HepG2 (cell line): Measurements from ENCODE around the gene GRIK4. TPM values are rescaled to one million over a fixed set of nuclear protein-coding genes. Genes with fewer than 3 reads are reported as not detected.

Experiments used
- ATAC-seq: fragments of 200-7000 bp; cut with Tn5 transposase; 3 replicates; pipeline ENCODE4 v1.9.1; 2020; ENCODE audit warnings: mild to moderate bottlenecking, moderate library complexity
- BruUV-seq: library from RNA; stranded (reverse); fragments of 400-500 nt; replicated peaks from 2 replicates; lab custom pipeline; 2021; lab: Mats Ljungman, UMichigan
- CTCF ChIA-PET: fragments of 300-600 bp; formaldehyde crosslinking; extraction: SDS; loops from one replicate; lab custom pipeline; 2021; ENCODE audit warnings: low total read pairs, inconsistent platforms, low intra/inter-chr PET ratio; lab: Yijun Ruan, JAX
- POLR2A ChIA-PET: fragments of 350-600 bp; sonication (Branson Sonifier 250); formaldehyde crosslinking; loops from one replicate; lab custom pipeline; 2020; ENCODE audit warnings: antibody characterized with exemption, inconsistent platforms; lab: Yijun Ruan, JAX
- DNase-seq: peaks from one replicate; pipeline ENCODE4 v3.0.0-alpha.2; 2015; ENCODE audit warnings: low spot score
- FAIRE-seq: peaks from 3 replicates; lab custom pipeline; 2011; peaks lifted over from hg19 to GRCh38; lab: Jason Lieb, UNC
- H2AFZ ChIP-seq: one replicate; pipeline ENCODE4 v1.6.1; 2011; ENCODE audit warnings: low read length, inconsistent platforms
- H3K27ac ChIP-seq: fragments of 300-600 bp; 3 replicates; pipeline ENCODE4 v1.8.0; 2011; ENCODE audit warnings: mixed run types, mild to moderate bottlenecking, mixed read lengths, low read length, inconsistent platforms; ENCODE audit not compliant: insufficient read depth; ENCODE audit errors: extremely low read length
- H3K27me3 ChIP-seq, 2 experiments: fragments of 200-600 bp in 1 of 2; 2 replicates in 1 of 2; 3 replicates in 1 of 2; pipeline versions ENCODE4 v1.6.0 to v1.8.0; 2011; ENCODE audit warnings: low read length in 2 of 2, mild to moderate bottlenecking in 2 of 2, moderate library complexity in 2 of 2, inconsistent platforms in 1 of 2; ENCODE audit not compliant: insufficient read depth in 2 of 2, control insufficient read depth in 1 of 2
- H3K36me3 ChIP-seq, 2 experiments: fragments of 200-600 bp in 1 of 2; replicated peaks in 1 of 2; 2 replicates in 1 of 2; 3 replicates in 1 of 2; pipeline versions ENCODE4 v1.5.1 to v1.8.0; 2011; ENCODE audit warnings: low read length in 2 of 2, inconsistent platforms in 1 of 2; ENCODE audit not compliant: insufficient read depth in 2 of 2, control insufficient read depth in 1 of 2
- H3K4me1 ChIP-seq: 2 replicates; pipeline ENCODE4 v1.5.1; 2012; ENCODE audit warnings: low read length, inconsistent platforms; ENCODE audit not compliant: insufficient read depth
- H3K4me2 ChIP-seq: 2 replicates; pipeline ENCODE4 v1.6.0; 2011; ENCODE audit warnings: low read depth, low read length, inconsistent platforms
- H3K4me3 ChIP-seq, 3 experiments: fragments of 200-600 bp in 1 of 3; sonication (generic), shearing (Covaris generic) in 1 of 3; replicated peaks in 1 of 3; 2 replicates each; pipeline ENCODE4 v1.5.1; 2011 to 2016; ENCODE audit warnings: low read length in 3 of 3, inconsistent platforms in 2 of 3, low read depth in 2 of 3, mild to moderate bottlenecking in 2 of 3, control low read depth in 1 of 3, mixed read lengths in 1 of 3; ENCODE audit not compliant: insufficient read depth in 1 of 3
- H3K79me2 ChIP-seq: one replicate; pipeline ENCODE4 v1.6.1; 2011; ENCODE audit warnings: low read length, inconsistent platforms; ENCODE audit not compliant: insufficient read depth
- H3K9ac ChIP-seq: 2 replicates; pipeline ENCODE4 v1.6.0; 2011; ENCODE audit warnings: mild to moderate bottlenecking, low read depth, low read length, inconsistent platforms; ENCODE audit not compliant: insufficient read depth
- H3K9me3 ChIP-seq: 2 replicates; pipeline ENCODE4 v1.5.1; 2012; ENCODE audit warnings: mild to moderate bottlenecking, low read length
- H4K20me1 ChIP-seq: 2 replicates; pipeline ENCODE4 v1.6.0; 2011; ENCODE audit warnings: inconsistent platforms, mild to moderate bottlenecking, low read length, moderate library complexity; ENCODE audit not compliant: insufficient read depth
- FOSL2 ChIP-seq: sonication (generic); formaldehyde crosslinking; IDR thresholded peaks from 2 replicates; pipeline ENCODE4 v1.4.0; 2020; ENCODE audit warnings: missing genetic modification reagents
- SATB2 ChIP-seq: sonication (generic); formaldehyde crosslinking; IDR thresholded peaks from 2 replicates; pipeline ENCODE4 v1.5.0; 2020; ENCODE audit warnings: missing genetic modification reagents
- SP2 ChIP-seq: sonication (generic); formaldehyde crosslinking; IDR thresholded peaks from 2 replicates; pipeline ENCODE4 v1.5.1; 2020; ENCODE audit warnings: mild to moderate bottlenecking, missing genetic modification reagents
- ZNF670 ChIP-seq: sonication (generic); formaldehyde crosslinking; IDR thresholded peaks from 2 replicates; pipeline ENCODE4 v1.8.0; 2022; ENCODE audit warnings: mild to moderate bottlenecking, missing genetic modification reagents, borderline replicate concordance
- ZNF841 ChIP-seq: sonication (generic); formaldehyde crosslinking; IDR thresholded peaks from 2 replicates; pipeline ENCODE4 v1.8.1; 2023; ENCODE audit warnings: missing genetic modification reagents, borderline replicate concordance
- WGBS: methylation state at CpG from one replicate; pipeline ENCODE4 v1.1.6; 2017; ENCODE audit warnings: low lambda C conversion rate; 5-methylcytosine and 5-hydroxymethylcytosine counted together
- in situ Hi-C: cut with HindIII; loops from 2 replicates; pipeline ENCODE4 v1.10.0; 2017; ENCODE audit warnings: low pct_unique_long_range_greater_than_20kb; ENCODE audit not compliant: extremely low pct_ligation_motif_present
- intact Hi-C: fragments of 100-400 bp; cut with micrococcal nuclease; formaldehyde crosslinking; loops from one replicate; pipeline ENCODE4 v1.10.0; 2022; ENCODE audit not compliant: unreplicated experiment
- polyA plus RNA-seq, 8 experiments: library from polyadenylated mRNA; depleted of rRNA in 3 of 8; stranded (reverse) in 7 of 8; unstranded in 1 of 8; fragments of >200 nt; fragmentation: Illumina TruSeq in 4 of 8; extraction: Trizol in 4 of 8; gene quantifications; 2 replicates each; pipeline versions ENCODE4 v1.2.1 to v1.2.3, GENCODE V29; 2011 to 2016; ENCODE audit warnings: low read depth in 4 of 8, missing spikeins in 1 of 8, mixed read lengths in 1 of 8; ENCODE audit not compliant: insufficient read depth in 1 of 8
- total RNA-seq, 5 experiments: library from RNA; depleted of rRNA; stranded (reverse); fragments of >200 nt; fragmentation: Illumina TruSeq; extraction: Trizol; gene quantifications; 2 replicates each; pipeline ENCODE4 v1.2.3, GENCODE V29; 2016; ENCODE audit warnings: low read depth in 1 of 5
- TF ChIP-seq, protein P1 (sequence below): sonication (generic); formaldehyde crosslinking; IDR thresholded peaks from 2 replicates; pipeline ENCODE4 v1.5.0; 2020; ENCODE audit warnings: missing genetic modification reagents, mild to moderate bottlenecking, borderline replicate concordance
- TF ChIP-seq, protein P2 (sequence below): sonication (generic); formaldehyde crosslinking; IDR thresholded peaks from 2 replicates; pipeline ENCODE4 v1.5.0; 2020; ENCODE audit warnings: mild to moderate bottlenecking, missing genetic modification reagents, moderate library complexity
- TF ChIP-seq, protein P3 (sequence below): sonication (generic); formaldehyde crosslinking; IDR thresholded peaks from 2 replicates; pipeline ENCODE4 v1.4.0; 2020; ENCODE audit warnings: missing genetic modification reagents
- TF ChIP-seq, protein P4 (sequence below): sonication (generic); formaldehyde crosslinking; IDR thresholded peaks from 2 replicates; pipeline ENCODE4 v1.5.0; 2020; ENCODE audit warnings: missing genetic modification reagents, mild to moderate bottlenecking, borderline replicate concordance
- TF ChIP-seq, protein P5 (sequence below): sonication (generic); formaldehyde crosslinking; IDR thresholded peaks from 2 replicates; pipeline ENCODE4 v1.5.0; 2020; ENCODE audit warnings: missing genetic modification reagents

Gene GRIK4
- total and polyA plus RNA-seq, 2 of the 13 experiments (the other 11 are each of a cell fraction or from before 2014, with no cell fraction given) = 0.04 to 0.07 TPM

DNA sequence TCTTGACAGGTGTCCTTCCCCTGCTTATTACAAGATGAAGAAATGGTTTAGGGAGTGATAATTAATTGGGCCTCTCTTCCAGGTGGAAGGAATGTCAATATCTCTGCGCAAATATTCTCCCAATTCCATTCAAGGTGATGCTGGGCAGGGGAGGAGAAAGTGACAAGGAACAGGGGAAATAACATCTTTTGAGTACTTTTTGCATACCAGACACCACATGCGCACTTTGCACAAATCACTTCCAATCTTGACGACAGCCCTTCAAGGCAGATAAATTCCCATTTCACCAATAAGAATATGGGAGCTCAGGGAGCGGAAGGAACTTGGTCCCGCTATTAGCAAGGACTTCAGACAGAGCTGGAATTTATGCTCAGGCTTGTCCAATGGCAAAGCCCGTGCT is 367.2 kb downstream of the GRIK4 start:
- no peaks in the 10 kb centered on the region for H3K9me3 ChIP-seq
- intact Hi-C loops = no loop called here
- in situ Hi-C loops = no loop called here

More for the DNA sequence above, 367.2 kb downstream of the GRIK4 start:
- no peak for TF ChIP-seq FOSL2 (CRISPR knock-in tag)
- TF ChIP-seq, protein P1, sequence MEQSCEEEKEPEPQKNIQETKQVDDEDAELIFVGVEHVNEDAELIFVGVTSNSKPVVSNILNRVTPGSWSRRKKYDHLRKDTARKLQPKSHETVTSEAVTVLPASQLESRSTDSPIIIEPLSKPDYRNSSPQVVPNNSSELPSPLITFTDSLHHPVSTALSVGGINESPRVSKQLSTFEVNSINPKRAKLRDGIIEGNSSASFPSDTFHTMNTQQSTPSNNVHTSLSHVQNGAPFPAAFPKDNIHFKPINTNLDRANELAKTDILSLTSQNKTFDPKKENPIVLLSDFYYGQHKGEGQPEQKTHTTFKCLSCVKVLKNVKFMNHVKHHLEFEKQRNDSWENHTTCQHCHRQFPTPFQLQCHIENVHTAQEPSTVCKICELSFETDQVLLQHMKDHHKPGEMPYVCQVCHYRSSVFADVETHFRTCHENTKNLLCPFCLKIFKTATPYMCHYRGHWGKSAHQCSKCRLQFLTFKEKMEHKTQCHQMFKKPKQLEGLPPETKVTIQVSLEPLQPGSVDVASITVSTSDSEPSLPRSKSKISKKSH (CRISPR knock-in tag) = no peak
- TF ChIP-seq, protein P2, sequence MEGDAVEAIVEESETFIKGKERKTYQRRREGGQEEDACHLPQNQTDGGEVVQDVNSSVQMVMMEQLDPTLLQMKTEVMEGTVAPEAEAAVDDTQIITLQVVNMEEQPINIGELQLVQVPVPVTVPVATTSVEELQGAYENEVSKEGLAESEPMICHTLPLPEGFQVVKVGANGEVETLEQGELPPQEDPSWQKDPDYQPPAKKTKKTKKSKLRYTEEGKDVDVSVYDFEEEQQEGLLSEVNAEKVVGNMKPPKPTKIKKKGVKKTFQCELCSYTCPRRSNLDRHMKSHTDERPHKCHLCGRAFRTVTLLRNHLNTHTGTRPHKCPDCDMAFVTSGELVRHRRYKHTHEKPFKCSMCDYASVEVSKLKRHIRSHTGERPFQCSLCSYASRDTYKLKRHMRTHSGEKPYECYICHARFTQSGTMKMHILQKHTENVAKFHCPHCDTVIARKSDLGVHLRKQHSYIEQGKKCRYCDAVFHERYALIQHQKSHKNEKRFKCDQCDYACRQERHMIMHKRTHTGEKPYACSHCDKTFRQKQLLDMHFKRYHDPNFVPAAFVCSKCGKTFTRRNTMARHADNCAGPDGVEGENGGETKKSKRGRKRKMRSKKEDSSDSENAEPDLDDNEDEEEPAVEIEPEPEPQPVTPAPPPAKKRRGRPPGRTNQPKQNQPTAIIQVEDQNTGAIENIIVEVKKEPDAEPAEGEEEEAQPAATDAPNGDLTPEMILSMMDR (CRISPR knock-in tag) = no peak
- no peak for TF ChIP-seq SATB2
- TF ChIP-seq, protein P3, sequence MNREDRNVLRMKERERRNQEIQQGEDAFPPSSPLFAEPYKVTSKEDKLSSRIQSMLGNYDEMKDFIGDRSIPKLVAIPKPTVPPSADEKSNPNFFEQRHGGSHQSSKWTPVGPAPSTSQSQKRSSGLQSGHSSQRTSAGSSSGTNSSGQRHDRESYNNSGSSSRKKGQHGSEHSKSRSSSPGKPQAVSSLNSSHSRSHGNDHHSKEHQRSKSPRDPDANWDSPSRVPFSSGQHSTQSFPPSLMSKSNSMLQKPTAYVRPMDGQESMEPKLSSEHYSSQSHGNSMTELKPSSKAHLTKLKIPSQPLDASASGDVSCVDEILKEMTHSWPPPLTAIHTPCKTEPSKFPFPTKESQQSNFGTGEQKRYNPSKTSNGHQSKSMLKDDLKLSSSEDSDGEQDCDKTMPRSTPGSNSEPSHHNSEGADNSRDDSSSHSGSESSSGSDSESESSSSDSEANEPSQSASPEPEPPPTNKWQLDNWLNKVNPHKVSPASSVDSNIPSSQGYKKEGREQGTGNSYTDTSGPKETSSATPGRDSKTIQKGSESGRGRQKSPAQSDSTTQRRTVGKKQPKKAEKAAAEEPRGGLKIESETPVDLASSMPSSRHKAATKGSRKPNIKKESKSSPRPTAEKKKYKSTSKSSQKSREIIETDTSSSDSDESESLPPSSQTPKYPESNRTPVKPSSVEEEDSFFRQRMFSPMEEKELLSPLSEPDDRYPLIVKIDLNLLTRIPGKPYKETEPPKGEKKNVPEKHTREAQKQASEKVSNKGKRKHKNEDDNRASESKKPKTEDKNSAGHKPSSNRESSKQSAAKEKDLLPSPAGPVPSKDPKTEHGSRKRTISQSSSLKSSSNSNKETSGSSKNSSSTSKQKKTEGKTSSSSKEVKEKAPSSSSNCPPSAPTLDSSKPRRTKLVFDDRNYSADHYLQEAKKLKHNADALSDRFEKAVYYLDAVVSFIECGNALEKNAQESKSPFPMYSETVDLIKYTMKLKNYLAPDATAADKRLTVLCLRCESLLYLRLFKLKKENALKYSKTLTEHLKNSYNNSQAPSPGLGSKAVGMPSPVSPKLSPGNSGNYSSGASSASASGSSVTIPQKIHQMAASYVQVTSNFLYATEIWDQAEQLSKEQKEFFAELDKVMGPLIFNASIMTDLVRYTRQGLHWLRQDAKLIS (CRISPR knock-in tag) = no peak
- TF ChIP-seq, protein P4, sequence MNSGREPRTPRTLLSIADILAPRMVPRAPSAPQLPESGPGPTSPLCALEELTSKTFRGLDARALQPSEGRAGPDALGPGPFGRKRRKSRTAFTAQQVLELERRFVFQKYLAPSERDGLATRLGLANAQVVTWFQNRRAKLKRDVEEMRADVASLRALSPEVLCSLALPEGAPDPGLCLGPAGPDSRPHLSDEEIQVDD = no peak
- TF ChIP-seq ZNF670 (CRISPR knock-in tag) = no peak
- TF ChIP-seq ZNF841 = no peak
- TF ChIP-seq, protein P5, sequence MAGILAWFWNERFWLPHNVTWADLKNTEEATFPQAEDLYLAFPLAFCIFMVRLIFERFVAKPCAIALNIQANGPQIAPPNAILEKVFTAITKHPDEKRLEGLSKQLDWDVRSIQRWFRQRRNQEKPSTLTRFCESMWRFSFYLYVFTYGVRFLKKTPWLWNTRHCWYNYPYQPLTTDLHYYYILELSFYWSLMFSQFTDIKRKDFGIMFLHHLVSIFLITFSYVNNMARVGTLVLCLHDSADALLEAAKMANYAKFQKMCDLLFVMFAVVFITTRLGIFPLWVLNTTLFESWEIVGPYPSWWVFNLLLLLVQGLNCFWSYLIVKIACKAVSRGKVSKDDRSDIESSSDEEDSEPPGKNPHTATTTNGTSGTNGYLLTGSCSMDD (CRISPR knock-in tag) = no peak
- no peak for TF ChIP-seq SP2 (CRISPR knock-in tag)
- Histone ChIP-seq H3K9ac (no peak overlapping the region), H3K4me2 (no peak overlapping the region), H3K4me3 (no peak overlapping the region), H3K27ac (no peak overlapping the region), H4K20me1 (no peaks in the 10 kb centered on the region), H3K27me3 (peaks cover 1 to 11% of the 10 kb centered on the region in 2 experiments; a peak in 3 of 5 replicates), H3K4me1 (peaks cover 10% of the 10 kb centered on the region), H3K79me2 (no peaks in the 10 kb centered on the region), H2AFZ (no peak overlapping the region), H3K36me3 (no peaks in the 10 kb centered on the region)
- no TSS peak for BruUV-seq
- DNase-seq (no peak), FAIRE-seq (no peak), ATAC-seq (no peak)
- 79% methylated on average over 6 of the region's 6 CpGs for WGBS
- ChIA-PET CTCF (no interaction called here), POLR2A (no interaction called here)
